GM12878 (cell line): ENCODE measurements around the gene CBARP.
A peak's percentile ranks its signal among the peaks of the same experiment; 100 is the strongest.

Experiments used
- ASH2L ChIP-seq: fragments of 300-600, 200-600 bp; sonication (generic); IDR thresholded peaks from 2 replicates; pipeline ENCODE4 v1.6.1; 2017; ENCODE audit warnings: low read depth, mild to moderate bottlenecking, borderline replicate concordance
- CEBPB ChIP-seq, 2 experiments: fragments of 150-350 bp in 1 of 2; IDR thresholded peaks; 2 replicates each; pipeline ENCODE4 v1.6.1; 2012 to 2014; ENCODE audit warnings: low read depth in 2 of 2, low read length in 2 of 2, borderline replicate concordance in 1 of 2, inconsistent platforms in 1 of 2
- CREM ChIP-seq: IDR thresholded peaks from 2 replicates; pipeline ENCODE4 v1.6.1; 2014; ENCODE audit warnings: antibody characterized with exemption, low read depth
- KDM1A ChIP-seq: fragments of 200-600 bp; sonication (generic); IDR thresholded peaks from 2 replicates; pipeline ENCODE4 v1.6.1; 2016; ENCODE audit warnings: borderline replicate concordance
- MYC ChIP-seq: IDR thresholded peaks from 2 replicates; pipeline ENCODE4 v1.6.1; 2011; ENCODE audit warnings: mild to moderate bottlenecking, low read length, moderate library complexity, inconsistent platforms; ENCODE audit not compliant: insufficient read depth, insufficient replicate concordance, insufficient read length, severe bottlenecking
- NFYB ChIP-seq: IDR thresholded peaks from 2 replicates; pipeline ENCODE4 v1.6.1; 2011; ENCODE audit warnings: low read depth, mild to moderate bottlenecking, low read length, improper control_type of control experiment, moderate library complexity; ENCODE audit not compliant: insufficient read depth
- POLR2A ChIP-seq: IDR thresholded peaks from 2 replicates; pipeline ENCODE4 v1.6.1; 2011; ENCODE audit warnings: low read depth, mild to moderate bottlenecking, low read length
- RAD21 ChIP-seq: IDR thresholded peaks from 2 replicates; pipeline ENCODE4 v1.6.1; 2011; ENCODE audit warnings: mild to moderate bottlenecking, low read depth, low read length, moderate library complexity; ENCODE audit not compliant: insufficient read depth
- RCOR1 ChIP-seq: conservative IDR thresholded peaks from 2 replicates; pipeline ENCODE4 v1.6.1; 2012; ENCODE audit warnings: low read depth, low read length, improper control_type of control experiment
- SMARCA5 ChIP-seq: fragments of 450-650 bp; IDR thresholded peaks from 2 replicates; pipeline ENCODE4 v1.6.1; 2017; ENCODE audit warnings: mild to moderate bottlenecking
- TF ChIP-seq, protein P1 (sequence below): fragments of 450-650 bp; IDR thresholded peaks from 2 replicates; pipeline ENCODE4 v1.6.1; 2014; ENCODE audit warnings: mild to moderate bottlenecking
- TF ChIP-seq, protein P2 (sequence below), 3 experiments: IDR thresholded peaks in 2 of 3; conservative IDR thresholded peaks in 1 of 3; 2 replicates each; pipeline ENCODE4 v1.5.1; 2011; ENCODE audit warnings: low read depth in 3 of 3, low read length in 3 of 3, mild to moderate bottlenecking in 3 of 3, control low read depth in 2 of 3, moderate library complexity in 2 of 3, inconsistent platforms in 1 of 3, mixed read lengths in 1 of 3; ENCODE audit not compliant: control insufficient read depth in 2 of 3, insufficient read depth in 1 of 3; ENCODE audit errors: extremely low read depth in 1 of 3
- TF ChIP-seq, protein P3 (sequence below): fragments of 450-650 bp; IDR thresholded peaks from 2 replicates; pipeline ENCODE4 v1.6.1; 2018; ENCODE audit warnings: borderline replicate concordance, mild to moderate bottlenecking; ENCODE audit not compliant: partially characterized antibody
- TF ChIP-seq, protein P4 (sequence below): IDR thresholded peaks from 2 replicates; pipeline ENCODE4 v1.6.1; 2011; ENCODE audit warnings: borderline replicate concordance, low read depth, mild to moderate bottlenecking, moderate library complexity, low read length; ENCODE audit not compliant: insufficient read depth, poor library complexity, severe bottlenecking

DNA sequence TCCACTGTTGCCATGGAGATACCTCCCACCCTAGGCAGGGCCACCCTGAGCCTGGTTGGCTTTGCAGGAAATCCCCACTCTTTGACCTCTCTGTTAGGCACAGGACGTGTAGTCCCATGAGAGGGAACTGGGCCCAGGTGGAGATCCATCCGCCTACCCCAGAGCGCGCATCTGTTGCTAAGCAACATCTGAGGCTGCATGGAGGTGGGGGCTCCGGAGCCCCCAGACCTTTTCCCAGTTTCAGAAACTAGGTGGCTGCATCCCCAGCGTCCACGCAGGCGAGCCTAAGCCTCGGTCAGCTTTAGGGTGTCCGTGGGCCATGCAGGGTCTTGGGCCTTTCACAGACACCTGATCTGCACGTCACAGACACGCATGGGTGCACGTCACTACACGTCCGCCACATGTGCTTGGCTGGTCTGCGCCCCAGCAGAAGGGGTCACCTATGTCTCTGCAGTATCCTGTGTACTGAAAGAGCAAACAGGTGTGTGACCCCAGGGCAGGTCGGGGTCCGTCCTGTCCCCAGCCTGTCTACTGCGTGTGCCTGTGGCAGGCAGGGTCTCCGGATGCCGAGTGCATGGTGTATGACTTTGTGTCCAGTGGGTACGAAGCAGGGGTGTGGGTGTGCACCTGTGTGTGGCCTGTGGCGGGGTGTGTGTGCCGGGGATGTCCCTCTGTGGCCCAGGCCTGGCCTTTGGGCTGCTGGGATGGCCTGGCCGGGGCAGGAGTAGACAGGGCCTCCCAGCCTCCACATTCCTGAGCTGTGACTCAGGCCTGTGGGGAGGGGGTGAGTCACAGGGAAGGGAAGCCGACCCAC is 27.2 kb upstream of the CBARP start:
- TF ChIP-seq, protein P1, sequence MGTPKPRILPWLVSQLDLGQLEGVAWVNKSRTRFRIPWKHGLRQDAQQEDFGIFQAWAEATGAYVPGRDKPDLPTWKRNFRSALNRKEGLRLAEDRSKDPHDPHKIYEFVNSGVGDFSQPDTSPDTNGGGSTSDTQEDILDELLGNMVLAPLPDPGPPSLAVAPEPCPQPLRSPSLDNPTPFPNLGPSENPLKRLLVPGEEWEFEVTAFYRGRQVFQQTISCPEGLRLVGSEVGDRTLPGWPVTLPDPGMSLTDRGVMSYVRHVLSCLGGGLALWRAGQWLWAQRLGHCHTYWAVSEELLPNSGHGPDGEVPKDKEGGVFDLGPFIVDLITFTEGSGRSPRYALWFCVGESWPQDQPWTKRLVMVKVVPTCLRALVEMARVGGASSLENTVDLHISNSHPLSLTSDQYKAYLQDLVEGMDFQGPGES: 0 out of 2 replicates have a peak, but pooled peaks have one; percentile 21
- TF ChIP-seq SMARCA5 (peak; percentile 34; the same call in 1 of the 2 replicates), MYC (no peak), KDM1A (no peak), ASH2L (no peak), CEBPB (IDR thresholded peaks at IDR 0.05; ENCODE audit: borderline replicate concordance in 1 of 2, low read depth in 2 of 2, low read length in 2 of 2) (no peak), NFYB (no peak), RCOR1 (no peak), RAD21 (no peak), POLR2A (0 out of 2 replicates have a peak, but pooled peaks have one; percentile 14), CREM (peak; percentile 91)
- TF ChIP-seq, protein P2, sequence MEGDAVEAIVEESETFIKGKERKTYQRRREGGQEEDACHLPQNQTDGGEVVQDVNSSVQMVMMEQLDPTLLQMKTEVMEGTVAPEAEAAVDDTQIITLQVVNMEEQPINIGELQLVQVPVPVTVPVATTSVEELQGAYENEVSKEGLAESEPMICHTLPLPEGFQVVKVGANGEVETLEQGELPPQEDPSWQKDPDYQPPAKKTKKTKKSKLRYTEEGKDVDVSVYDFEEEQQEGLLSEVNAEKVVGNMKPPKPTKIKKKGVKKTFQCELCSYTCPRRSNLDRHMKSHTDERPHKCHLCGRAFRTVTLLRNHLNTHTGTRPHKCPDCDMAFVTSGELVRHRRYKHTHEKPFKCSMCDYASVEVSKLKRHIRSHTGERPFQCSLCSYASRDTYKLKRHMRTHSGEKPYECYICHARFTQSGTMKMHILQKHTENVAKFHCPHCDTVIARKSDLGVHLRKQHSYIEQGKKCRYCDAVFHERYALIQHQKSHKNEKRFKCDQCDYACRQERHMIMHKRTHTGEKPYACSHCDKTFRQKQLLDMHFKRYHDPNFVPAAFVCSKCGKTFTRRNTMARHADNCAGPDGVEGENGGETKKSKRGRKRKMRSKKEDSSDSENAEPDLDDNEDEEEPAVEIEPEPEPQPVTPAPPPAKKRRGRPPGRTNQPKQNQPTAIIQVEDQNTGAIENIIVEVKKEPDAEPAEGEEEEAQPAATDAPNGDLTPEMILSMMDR (IDR thresholded peaks at IDR 0.05 in 2 of 3, conservative IDR thresholded peaks at IDR 0.05 in 1 of 3; ENCODE audit: control insufficient read depth in 2 of 3, extremely low read depth in 1 of 3, insufficient read depth in 1 of 3, low read depth in 3 of 3, low read length in 3 of 3): no peak
- TF ChIP-seq, protein P3, sequence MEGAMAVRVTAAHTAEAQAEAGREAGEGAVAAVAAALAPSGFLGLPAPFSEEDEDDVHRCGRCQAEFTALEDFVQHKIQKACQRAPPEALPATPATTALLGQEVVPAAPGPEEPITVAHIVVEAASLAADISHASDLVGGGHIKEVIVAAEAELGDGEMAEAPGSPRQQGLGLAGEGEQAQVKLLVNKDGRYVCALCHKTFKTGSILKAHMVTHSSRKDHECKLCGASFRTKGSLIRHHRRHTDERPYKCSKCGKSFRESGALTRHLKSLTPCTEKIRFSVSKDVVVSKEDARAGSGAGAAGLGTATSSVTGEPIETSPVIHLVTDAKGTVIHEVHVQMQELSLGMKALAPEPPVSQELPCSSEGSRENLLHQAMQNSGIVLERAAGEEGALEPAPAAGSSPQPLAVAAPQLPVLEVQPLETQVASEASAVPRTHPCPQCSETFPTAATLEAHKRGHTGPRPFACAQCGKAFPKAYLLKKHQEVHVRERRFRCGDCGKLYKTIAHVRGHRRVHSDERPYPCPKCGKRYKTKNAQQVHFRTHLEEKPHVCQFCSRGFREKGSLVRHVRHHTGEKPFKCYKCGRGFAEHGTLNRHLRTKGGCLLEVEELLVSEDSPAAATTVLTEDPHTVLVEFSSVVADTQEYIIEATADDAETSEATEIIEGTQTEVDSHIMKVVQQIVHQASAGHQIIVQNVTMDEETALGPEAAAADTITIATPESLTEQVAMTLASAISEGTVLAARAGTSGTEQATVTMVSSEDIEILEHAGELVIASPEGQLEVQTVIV: no peak
- TF ChIP-seq, protein P4, sequence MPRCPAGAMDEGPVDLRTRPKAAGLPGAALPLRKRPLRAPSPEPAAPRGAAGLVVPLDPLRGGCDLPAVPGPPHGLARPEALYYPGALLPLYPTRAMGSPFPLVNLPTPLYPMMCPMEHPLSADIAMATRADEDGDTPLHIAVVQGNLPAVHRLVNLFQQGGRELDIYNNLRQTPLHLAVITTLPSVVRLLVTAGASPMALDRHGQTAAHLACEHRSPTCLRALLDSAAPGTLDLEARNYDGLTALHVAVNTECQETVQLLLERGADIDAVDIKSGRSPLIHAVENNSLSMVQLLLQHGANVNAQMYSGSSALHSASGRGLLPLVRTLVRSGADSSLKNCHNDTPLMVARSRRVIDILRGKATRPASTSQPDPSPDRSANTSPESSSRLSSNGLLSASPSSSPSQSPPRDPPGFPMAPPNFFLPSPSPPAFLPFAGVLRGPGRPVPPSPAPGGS: no peak
